Measurements from ENCODE around the gene ACOT8.
A peak's percentile ranks its signal among the peaks of the same experiment; 100 is the strongest.
"Not testable (repeated sequence)": the region's sequence is repeated elsewhere in the genome, so short reads cannot be mapped to it uniquely, and the experiment has no call there.

Gene ACOT8

DNA sequence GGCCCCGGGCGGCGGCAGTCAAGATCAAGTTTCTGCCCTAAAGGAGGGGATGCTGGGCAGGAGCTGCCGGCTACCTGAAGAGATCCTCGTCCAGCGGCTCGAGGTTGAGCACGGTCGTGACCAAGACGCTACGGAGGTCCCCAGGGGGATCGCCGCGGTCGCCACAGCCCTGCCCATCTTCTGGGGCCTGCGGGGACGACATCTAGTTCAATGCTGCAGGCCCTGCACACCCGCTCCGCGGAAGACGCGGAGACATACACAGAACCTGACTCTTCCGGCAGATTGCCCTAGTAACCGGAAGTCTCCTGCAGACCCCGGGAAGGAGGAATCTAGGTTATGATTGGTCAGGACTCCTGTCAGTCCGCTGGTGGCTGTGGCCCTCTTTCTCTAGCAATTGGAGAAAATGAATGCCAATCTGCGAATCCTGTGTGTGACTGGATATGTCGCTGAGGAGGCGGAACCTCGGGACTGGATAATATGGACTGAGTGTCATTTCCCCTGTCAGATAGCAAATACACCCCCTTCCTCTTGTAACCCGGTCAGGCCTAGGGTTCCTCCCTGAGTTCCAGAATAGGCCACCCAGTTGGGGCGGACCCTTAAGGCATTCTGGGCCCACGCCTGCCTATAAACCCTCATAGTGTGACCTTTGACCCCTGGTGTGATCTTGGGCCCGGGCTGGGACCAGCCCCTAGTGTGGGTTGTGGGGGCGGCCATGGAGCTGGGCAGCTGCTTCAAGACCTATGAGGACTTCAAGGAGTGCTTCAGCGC lies at the start of gene ACOT8, which contains the start of gene ZSWIM3:
Gene ACOT8, minus strand, starts transcription at position 279 of the 768 bp plus-strand sequence. Its CDS starts 77 bp downstream, at position 202.
Gene ZSWIM3, plus strand, starts transcription at position 501 of the 768 bp plus-strand sequence. Its CDS starts 212 bp downstream, at position 713.
- TF ChIP-seq CTCF (IDR thresholded peaks at IDR 0.05; ENCODE audit: control insufficient read depth, insufficient read depth, low read depth, low read length, missing control alignments) = no peak
- DNase-seq (ENCODE audit: low read depth) = peak; percentile 100
- peak within 1 kb of the TSS; percentile 80 for H3K4me3 ChIP-seq (ENCODE audit: control insufficient read depth, low read depth, low read length)

DNA sequence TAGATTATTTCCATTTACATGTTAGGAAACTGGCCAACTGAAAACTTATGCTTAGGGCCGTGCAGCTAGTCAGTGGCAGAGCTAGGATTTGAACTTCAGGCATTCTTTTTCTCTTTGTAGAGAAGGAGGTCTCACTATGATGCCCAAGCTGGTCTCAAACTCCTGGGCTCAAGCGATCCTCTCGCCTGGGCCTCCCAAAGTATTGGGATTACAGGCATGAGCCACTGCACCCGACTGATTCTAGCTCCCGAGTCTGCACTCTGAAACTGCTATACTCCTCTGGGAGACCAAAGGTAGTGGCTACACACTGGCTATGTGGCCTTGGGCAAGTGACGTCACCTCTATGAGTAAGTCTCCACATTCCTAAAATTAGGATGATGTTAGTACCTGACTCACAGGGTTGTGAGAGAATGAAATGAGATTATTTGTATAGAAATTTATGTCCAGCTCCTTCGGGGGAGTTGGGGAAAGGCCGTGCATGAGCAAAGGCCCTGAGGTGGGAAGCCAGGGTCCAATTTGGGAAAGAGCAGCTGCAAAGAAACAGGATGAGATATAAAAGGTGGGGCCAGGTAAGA lies 48.4 kb upstream of the ACOT8 start:
- DNase-seq (ENCODE audit: low read depth) = no peak
- no peak overlapping the region for H3K4me3 ChIP-seq (ENCODE audit: control insufficient read depth, low read depth, low read length)
- no peak for TF ChIP-seq CTCF (IDR thresholded peaks at IDR 0.05; ENCODE audit: control insufficient read depth, insufficient read depth, low read depth, low read length, missing control alignments)

DNA sequence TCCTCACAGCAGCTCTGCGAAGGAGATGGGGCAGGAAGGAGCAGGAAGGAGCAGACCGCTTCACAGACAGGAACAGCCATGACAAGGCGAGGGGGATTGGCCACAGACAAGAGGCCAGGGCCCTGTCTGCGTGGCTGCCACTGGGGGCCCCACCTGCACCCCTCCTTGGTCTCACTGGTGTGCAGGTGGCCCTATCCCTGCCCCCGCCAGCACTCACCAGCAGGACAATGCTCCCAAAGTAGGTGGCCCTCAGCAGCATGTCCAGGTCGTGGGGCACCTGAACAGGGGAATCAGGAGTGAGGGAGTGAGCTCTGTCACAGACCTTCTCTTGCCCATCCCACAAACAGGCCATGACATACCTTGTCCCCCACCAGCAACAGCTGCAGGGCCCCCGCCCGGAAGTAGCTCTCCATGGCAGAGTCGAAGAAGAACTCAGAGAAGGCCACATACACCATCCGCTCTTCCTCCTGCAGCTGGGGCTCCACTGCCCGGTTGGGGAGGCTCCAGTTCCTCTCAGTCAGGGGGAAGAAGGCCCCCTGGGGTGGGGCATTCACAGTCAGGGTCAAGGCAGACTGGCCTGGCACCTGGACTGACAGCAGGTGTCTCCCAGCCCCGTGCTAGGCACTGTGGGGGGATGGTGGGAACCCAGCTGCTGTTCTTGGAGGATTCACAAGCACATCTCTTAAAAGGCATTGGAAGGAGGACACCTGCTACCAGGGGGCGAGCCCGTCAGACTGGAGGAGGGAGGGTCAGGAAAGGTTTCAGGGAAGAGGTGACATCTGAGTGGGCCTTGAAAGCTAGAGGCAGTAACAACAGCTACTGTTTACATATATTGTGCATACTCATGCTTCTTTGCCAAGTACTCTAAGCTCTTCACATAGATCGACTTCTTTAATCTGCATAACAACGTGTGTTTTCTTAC lies 47.7 kb upstream of the ACOT8 start:
- H3K4me3 ChIP-seq (ENCODE audit: control insufficient read depth, low read depth, low read length) = no peak overlapping the region
- no peak for DNase-seq (ENCODE audit: low read depth)
- no peak for TF ChIP-seq CTCF (IDR thresholded peaks at IDR 0.05; ENCODE audit: control insufficient read depth, insufficient read depth, low read depth, low read length, missing control alignments)

DNA sequence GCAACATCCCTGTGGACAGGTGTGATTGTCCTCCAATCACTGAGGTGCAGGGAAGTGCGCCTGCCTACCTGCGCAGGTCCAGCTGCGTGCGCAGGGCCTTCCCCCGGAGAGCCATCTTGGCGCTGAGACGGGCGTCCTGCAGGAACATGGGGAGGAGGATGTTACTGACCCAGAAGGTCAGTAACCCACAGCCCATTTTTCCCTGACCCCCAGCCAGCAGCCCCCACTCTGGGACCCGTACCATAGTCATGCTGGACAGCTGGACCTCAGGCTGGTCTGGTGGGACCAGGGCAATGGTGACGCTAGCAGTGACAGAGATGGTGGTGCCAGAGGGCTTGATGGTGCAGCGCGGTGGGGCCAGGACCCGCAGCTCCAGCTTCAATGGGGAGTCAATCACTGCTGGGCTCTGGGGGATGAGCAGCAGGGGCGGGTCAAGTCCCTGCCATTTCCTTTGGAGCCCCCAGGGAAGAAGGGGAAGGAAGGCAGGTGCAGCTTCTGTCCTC lies 45.1 kb upstream of the ACOT8 start:
- no peak overlapping the region for H3K4me3 ChIP-seq (ENCODE audit: control insufficient read depth, low read depth, low read length)
- no peak for TF ChIP-seq CTCF (IDR thresholded peaks at IDR 0.05; ENCODE audit: control insufficient read depth, insufficient read depth, low read depth, low read length, missing control alignments)
- DNase-seq (ENCODE audit: low read depth) = no peak

DNA sequence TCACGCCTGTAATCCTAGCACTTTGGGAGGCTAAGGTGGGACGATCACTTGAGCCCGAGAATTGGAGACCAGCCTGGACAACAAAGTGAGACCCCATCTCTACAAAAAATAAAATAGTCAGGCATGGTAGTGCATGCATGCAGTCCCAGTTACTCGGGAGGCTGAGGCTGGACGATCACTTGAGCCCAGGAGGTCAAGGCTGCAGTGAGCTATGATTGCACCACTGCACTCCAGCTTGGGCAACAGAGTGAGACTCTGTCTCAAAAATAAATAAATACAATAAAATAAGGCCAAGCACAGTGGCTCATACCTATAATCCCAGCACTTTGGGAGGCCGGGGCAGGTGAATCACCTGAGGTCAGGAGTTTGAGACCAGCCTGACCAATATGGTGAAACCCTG lies 44.1 kb upstream of the ACOT8 start:
- H3K4me3 ChIP-seq (ENCODE audit: control insufficient read depth, low read depth, low read length); DNase-seq (ENCODE audit: low read depth): not testable (repeated sequence)

DNA sequence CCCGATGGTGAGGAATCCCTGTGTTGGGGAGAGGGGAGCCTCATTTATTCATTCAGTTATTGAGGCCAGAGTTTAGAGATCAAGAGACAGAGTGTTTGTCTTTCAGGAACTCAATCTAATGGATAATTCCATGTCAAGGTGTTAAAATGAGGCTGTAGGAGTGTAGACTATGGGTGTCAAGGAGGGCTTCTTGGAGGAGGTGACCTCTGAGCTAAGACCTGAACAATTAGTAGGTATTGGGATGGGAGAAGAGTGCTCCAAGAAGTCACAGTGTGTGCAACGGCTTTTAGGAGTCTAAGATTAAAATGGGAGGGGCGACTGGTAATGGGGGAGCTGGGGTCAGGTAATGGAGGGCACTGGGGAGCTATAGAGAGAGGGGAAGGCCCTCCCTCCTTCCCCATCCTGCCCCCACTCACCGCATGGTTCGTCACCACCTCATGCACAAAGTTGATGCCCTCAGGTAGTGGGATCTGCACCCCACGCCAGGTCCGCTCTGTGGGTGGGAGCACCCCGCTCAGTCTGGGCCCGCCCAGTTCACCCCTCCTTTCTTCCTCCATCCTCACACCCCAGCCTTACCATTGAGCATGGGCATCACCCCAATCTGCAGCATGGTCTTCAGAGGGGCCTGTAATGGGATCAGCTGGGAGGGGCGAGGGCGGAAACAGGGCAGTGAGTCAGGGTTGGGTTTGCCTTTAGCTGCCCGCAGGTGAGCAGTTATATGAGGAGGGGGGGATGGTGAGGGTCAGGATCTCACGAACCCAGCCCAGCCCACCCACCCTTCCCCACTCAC lies 42.0 kb upstream of the ACOT8 start:
- DNase-seq (ENCODE audit: low read depth) = no peak
- no peak for TF ChIP-seq CTCF (IDR thresholded peaks at IDR 0.05; ENCODE audit: control insufficient read depth, insufficient read depth, low read depth, low read length, missing control alignments)
- no peak overlapping the region for H3K4me3 ChIP-seq (ENCODE audit: control insufficient read depth, low read depth, low read length)
